PFSK-1 (cell line): ENCODE data around the gene ITGA8.

ENCODE experiments used
- POLR2AphosphoS5 ChIP-seq: IDR thresholded peaks from 2 replicates; pipeline ENCODE4 v1.6.1; 2012; ENCODE audit warnings: low read depth, mild to moderate bottlenecking, control low read depth, low read length, moderate library complexity
- REST ChIP-seq, 2 experiments: IDR thresholded peaks; 2 replicates each; pipeline versions ENCODE4 v1.6.1 to v1.8.0; 2011 to 2012; ENCODE audit warnings: low read depth in 2 of 2, low read length in 2 of 2, control low read depth in 1 of 2, inconsistent platforms in 1 of 2, mild to moderate bottlenecking in 1 of 2, moderate library complexity in 1 of 2; ENCODE audit not compliant: insufficient read depth in 1 of 2
- TAF1 ChIP-seq: IDR thresholded peaks from 2 replicates; pipeline ENCODE4 v1.6.1; 2012; ENCODE audit warnings: low read length, control low read depth, borderline replicate concordance; ENCODE audit not compliant: insufficient read depth

DNA sequence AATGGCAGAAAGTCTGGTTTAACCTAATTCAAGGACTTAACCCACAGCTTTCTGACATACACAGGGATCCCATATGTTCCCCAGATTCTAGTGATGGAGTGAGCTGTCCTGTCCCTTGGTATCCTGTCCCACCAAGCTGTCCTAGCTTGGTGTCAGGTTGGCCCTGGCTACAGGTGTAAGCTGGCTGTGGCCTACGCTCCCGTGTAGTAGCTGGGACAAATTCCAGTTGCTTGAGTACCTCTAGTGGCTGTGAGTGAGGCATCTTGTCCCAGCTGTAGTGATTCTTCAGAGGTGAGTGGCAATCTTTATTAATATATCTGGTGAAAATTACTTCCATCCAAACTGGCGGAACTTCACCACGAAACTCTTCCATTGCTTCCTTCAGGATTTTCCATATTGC lies 243.4 kb downstream of the ITGA8 start:
- TF ChIP-seq POLR2AphosphoS5 (no peak), TAF1 (no peak), REST (IDR thresholded peaks at IDR 0.05; ENCODE audit: insufficient read depth in 1 of 2, low read depth in 2 of 2, low read length in 2 of 2) (no peak)
